ENCODE measurements around the gene EEF1E1. TPM values are rescaled to one million over a fixed set of nuclear protein-coding genes. Genes with fewer than 3 reads are reported as not detected.

EEF1E1 gene
- total and polyA plus RNA-seq, 2 of the 8 experiments (the other 6 are each of a cell fraction or from before 2014, with no cell fraction given) = 96.8 to 112 TPM

GRCh38 chr6:8143945-8144344, 41.6 kb upstream of the EEF1E1 start:
- H4K5ac ChIP-seq (ENCODE audit: insufficient read length, low read depth, low read length) = no peak overlapping the region
- H2AFZ ChIP-seq (ENCODE audit: low read length) = no peak overlapping the region
- no peak overlapping the region for H3K4me2 ChIP-seq (ENCODE audit: insufficient read depth in 1 of 2, low read depth in 2 of 2, low read length in 2 of 2)
- H4K91ac ChIP-seq (replicated peaks; ENCODE audit: insufficient read length, low read length) = no peak overlapping the region
- 92% methylated on average over 2 of the region's 2 CpGs; no CpG with 5 or more reads in 1 of the 2 experiments for WGBS, 2 experiments (ENCODE audit: extremely low coverage in 1 of 2, insufficient coverage in 1 of 2, insufficient read length in 1 of 2, insufficient replicate concordance in 2 of 2, low coverage in 1 of 2, low lambda C conversion rate in 2 of 2, missing lambda C conversion rate in 1 of 2)
- ChIA-PET CTCF (ENCODE audit: partially characterized antibody) (interaction anchor here (0.6 to 2.3 kb wide), 2 partner anchors 11 to 13 kb away, joined by 3 to 10 read pairs; no protein-coding TSS in a partner anchor), POLR2A (ENCODE audit: partially characterized antibody) (no interaction called here)
- no peak overlapping the region for H2AK5ac ChIP-seq (ENCODE audit: low read depth, low read length)
- H3K9ac ChIP-seq (replicated peaks in 1 of 4; ENCODE audit: extremely low read depth in 1 of 4, low read depth in 3 of 4, low read length in 3 of 4) = no peak overlapping the region
- no peak overlapping the region for H3K4ac ChIP-seq (replicated peaks; ENCODE audit: insufficient read length, low read depth, low read length)
- no peaks in the 10 kb centered on the region for H3K27me3 ChIP-seq (replicated peaks in 1 of 4; ENCODE audit: control insufficient read depth in 3 of 4, extremely low read depth in 1 of 4, insufficient read depth in 3 of 4, low read length in 3 of 4)
- no peak overlapping the region for H3K23ac ChIP-seq (ENCODE audit: insufficient read length)
- TF ChIP-seq FOSL1 (IDR thresholded peaks at IDR 0.05; ENCODE audit: insufficient read depth, low read depth, low read length) = no peak
- TF ChIP-seq SP2 (IDR thresholded peaks at IDR 0.05; ENCODE audit: low read length) = no peak
- no peak for TF ChIP-seq CTCF (IDR thresholded peaks at IDR 0.05; ENCODE audit: control extremely low read depth in 1 of 3, insufficient read depth in 1 of 3, low read depth in 1 of 3, low read length in 3 of 3)
- no peak for TF ChIP-seq TAF1 (IDR thresholded peaks at IDR 0.05; ENCODE audit: low read depth, low read length)
- TF ChIP-seq CBX8 (IDR thresholded peaks at IDR 0.05; ENCODE audit: borderline replicate concordance, low read depth, low read length) = no peak
- no peak for TF ChIP-seq CBX5 (IDR thresholded peaks at IDR 0.05; ENCODE audit: low read depth, low read length)
- no peak for TF ChIP-seq CTBP2 (IDR thresholded peaks at IDR 0.05; ENCODE audit: borderline replicate concordance, insufficient read depth, insufficient read length, low read length)
- TF ChIP-seq POLR2A (IDR thresholded peaks at IDR 0.05; ENCODE audit: control extremely low read depth in 1 of 2, low read depth in 2 of 2, low read length in 2 of 2) = no peak
- TF ChIP-seq POU5F1 (IDR thresholded peaks at IDR 0.05; ENCODE audit: low read depth, low read length) = no peak
- no peak for TF ChIP-seq GTF2F1 (IDR thresholded peaks at IDR 0.05; ENCODE audit: borderline replicate concordance, low read depth, low read length)
- no peak for TF ChIP-seq YY1 (IDR thresholded peaks at IDR 0.05; ENCODE audit: low read depth, low read length)
- H3K4me1 ChIP-seq (replicated peaks in 1 of 4; ENCODE audit: control insufficient read depth in 3 of 4, insufficient read depth in 4 of 4, low read length in 3 of 4) = no peaks in the 10 kb centered on the region
- no peak overlapping the region for H2BK20ac ChIP-seq (ENCODE audit: low read length)
- H3K36me3 ChIP-seq (ENCODE audit: control insufficient read depth in 2 of 4, insufficient read depth in 4 of 4, low read length in 3 of 4) = no peaks in the 10 kb centered on the region
- FAIRE-seq (no peak), DNase-seq (ENCODE audit: low read depth in 1 of 2, low spot score in 2 of 2) (no peak)
- no peak overlapping the region for H2BK15ac ChIP-seq (ENCODE audit: low read length)
- no peak overlapping the region for H2BK5ac ChIP-seq (ENCODE audit: low read depth, low read length)
- no peaks in the 10 kb centered on the region for H3K79me1 ChIP-seq (ENCODE audit: low read depth, low read length)
- H3K4me3 ChIP-seq (ENCODE audit: extremely low read depth in 1 of 4, insufficient read depth in 2 of 4, low read depth in 3 of 4, low read length in 4 of 4) = no peak overlapping the region
- no peak overlapping the region for H2BK120ac ChIP-seq (replicated peaks; ENCODE audit: low read depth, low read length)
- no peak overlapping the region for H3K18ac ChIP-seq (ENCODE audit: extremely low read depth, low read length)
- no peak overlapping the region for H2BK12ac ChIP-seq (ENCODE audit: low read depth, low read length)
- no peak overlapping the region for H4K8ac ChIP-seq (ENCODE audit: extremely low read depth, insufficient read depth, low read length)
- H3K27ac ChIP-seq (ENCODE audit: low read depth, low read length) = no peak overlapping the region
- no peaks in the 10 kb centered on the region for H3K79me2 ChIP-seq (ENCODE audit: control insufficient read depth in 1 of 2, insufficient read depth in 2 of 2, low read length in 2 of 2)
- H3K14ac ChIP-seq (ENCODE audit: insufficient read length) = no peak overlapping the region
- H3K9me3 ChIP-seq (ENCODE audit: insufficient read depth in 2 of 2, low read depth in 1 of 2, low read length in 1 of 2) = no peaks in the 10 kb centered on the region
- no peak overlapping the region for H3K56ac ChIP-seq (replicated peaks; ENCODE audit: insufficient read length, low read depth, low read length)
- H4K20me1 ChIP-seq (replicated peaks in 1 of 2; ENCODE audit: control insufficient read depth in 1 of 2, insufficient read depth in 2 of 2, low read length in 2 of 2) = no peaks in the 10 kb centered on the region
- H3K23me2 ChIP-seq (ENCODE audit: low read depth, low read length) = no peaks in the 10 kb centered on the region
